Measurements from ENCODE around the gene UBE2Q1. TPM values are rescaled to one million over a fixed set of nuclear protein-coding genes. Genes with fewer than 3 reads are reported as not detected.

The UBE2Q1 gene
- total RNA-seq, 2 experiments from 2014 or later = 93.6 to 103 TPM

DNA sequence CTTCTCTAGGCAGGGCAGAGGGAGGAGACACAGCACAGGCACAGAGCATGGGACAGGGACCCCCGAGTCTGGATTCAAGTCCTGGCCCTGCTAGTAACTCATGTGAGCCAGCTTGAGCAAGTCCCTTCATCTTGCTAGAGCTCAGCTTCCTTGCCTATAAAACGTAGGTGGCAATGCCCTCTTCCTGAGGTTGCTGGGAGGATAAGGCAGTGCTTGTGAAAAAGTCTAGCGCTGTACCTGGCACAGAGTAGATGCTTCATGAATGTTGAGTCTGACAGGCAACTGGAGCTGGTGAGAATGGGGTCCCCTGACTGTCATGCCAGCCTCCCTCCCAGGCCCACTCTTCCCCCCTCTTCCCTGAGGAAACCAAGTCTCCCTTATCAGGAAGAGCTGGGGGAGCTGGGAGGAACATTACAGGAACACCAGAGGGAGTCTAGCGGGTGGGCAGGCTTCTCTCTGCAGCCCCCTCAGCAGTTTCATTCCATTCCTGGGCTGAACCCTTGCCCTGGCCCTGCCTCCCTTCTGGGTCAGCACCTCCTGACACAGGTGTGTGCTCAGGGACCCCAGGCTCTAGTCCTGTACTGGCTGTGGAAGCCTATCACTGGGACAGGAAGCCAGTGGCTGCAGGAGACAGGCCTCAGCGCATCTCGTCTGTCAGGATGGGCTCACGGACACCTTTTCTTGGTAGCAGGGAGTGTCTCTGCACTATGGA is 19.0 kb upstream of the UBE2Q1 start:
- DNase-seq = no peak
- H3K27me3 Mint-ChIP-seq (ENCODE audit: low read depth) = peaks cover 4% of the 10 kb centered on the region
- no peak overlapping the region for H3K27ac Mint-ChIP-seq
- no peak for ATAC-seq
- no peaks in the 10 kb centered on the region for H3K9me3 Mint-ChIP-seq (ENCODE audit: insufficient read depth)
- ChIA-PET CTCF (interaction anchor here (2.6 kb wide), 1 partner anchor 18 kb away, joined by 6 read pairs; no protein-coding TSS in a partner anchor), POLR2A (no interaction called here)
- H3K4me3 Mint-ChIP-seq = no peak overlapping the region
- H3K4me1 Mint-ChIP-seq (ENCODE audit: low read depth) = peaks cover 2% of the 10 kb centered on the region
- H3K36me3 Mint-ChIP-seq (ENCODE audit: low read depth) = peaks cover 33% of the 10 kb centered on the region

DNA sequence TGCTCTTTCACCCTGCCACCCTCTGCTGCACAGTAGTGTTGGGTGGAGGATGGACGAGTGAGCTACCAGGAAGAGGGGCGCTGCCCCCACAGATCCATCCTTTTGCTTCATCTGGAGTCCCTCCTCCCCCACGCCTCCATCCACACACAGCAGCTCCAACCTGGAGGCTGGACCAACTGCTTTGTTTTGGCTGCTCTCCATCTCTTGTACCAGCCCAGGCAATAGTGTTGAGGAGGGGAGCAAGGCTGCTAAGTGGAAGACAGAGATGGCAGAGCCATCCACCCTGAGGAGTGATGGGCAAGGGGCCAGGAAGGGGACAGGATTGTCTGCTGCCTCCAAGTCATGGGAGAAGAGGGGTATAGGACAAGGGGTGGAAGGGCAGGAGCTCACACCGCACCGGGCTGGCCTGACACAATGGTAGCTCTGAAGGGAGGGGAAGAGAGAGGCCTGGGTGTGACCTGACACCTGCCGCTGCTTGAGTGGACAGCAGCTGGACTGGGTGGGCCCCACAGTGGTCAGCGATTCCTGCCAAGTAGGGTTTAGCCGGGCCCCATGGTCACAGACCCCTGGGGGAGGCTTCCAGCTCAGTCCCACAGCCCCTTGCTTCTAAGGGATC is 17.6 kb upstream of the UBE2Q1 start:
- Mint-ChIP-seq H3K27me3 (ENCODE audit: low read depth) (peaks cover 4% of the 10 kb centered on the region), H3K9me3 (ENCODE audit: insufficient read depth) (no peaks in the 10 kb centered on the region), H3K4me3 (no peak overlapping the region), H3K4me1 (ENCODE audit: low read depth) (peaks cover 2% of the 10 kb centered on the region), H3K36me3 (ENCODE audit: low read depth) (peaks cover 25% of the 10 kb centered on the region), H3K27ac (peak overlapping the region; percentile 13)
- DNase-seq = no peak
- ATAC-seq = no peak
- POLR2A ChIA-PET = interaction anchor here (0.8 to 1.2 kb wide), 2 partner anchors 16 to 28 kb away, joined by 3 to 4 read pairs; no protein-coding TSS in a partner anchor
- CTCF ChIA-PET = interaction anchor here (0.8 to 1.8 kb wide), 3 partner anchors 14 to 97 kb away, joined by 3 to 8 read pairs (median 3); no protein-coding TSS in a partner anchor

DNA sequence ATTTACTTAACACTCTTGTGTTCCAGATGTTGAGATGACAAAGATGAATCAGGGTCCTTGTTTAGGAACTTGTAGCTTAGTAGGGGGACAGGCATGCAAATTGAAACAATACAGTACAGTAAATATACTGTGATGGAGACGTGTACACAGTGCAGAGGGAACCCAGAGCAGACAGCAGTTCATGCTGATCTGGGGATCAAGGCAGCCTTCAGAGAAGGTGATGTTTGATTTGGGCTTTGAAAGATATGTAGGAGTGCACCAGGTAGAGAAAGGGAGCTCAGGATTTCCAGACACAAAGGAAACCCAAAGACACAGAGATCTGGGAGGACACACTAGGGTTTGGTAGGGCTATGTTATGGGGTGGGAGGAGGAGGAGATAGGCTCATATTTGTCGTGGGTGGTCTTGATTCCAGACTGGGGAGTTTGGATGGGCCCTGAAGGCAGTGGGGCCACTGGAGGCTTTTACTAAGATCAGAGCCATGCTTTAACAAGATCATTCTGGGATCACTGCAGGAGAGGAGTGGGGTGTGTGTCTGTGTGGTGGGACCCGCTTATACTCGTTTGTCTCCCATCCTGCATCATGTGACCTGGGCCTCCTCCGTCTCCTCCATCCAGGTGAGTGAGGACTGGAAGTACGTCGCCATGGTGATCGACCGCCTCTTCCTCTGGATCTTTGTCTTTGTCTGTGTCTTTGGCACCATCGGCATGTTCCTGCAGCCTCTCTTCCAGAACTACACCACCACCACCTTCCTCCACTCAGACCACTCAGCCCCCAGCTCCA is 16.9 kb upstream of the UBE2Q1 start:
- Mint-ChIP-seq H3K4me1 (ENCODE audit: low read depth) (peaks cover 2% of the 10 kb centered on the region), H3K27ac (peak overlapping the region; percentile 13), H3K4me3 (no peak overlapping the region), H3K36me3 (ENCODE audit: low read depth) (peaks cover 19% of the 10 kb centered on the region), H3K9me3 (ENCODE audit: insufficient read depth) (no peaks in the 10 kb centered on the region), H3K27me3 (ENCODE audit: low read depth) (peaks cover 4% of the 10 kb centered on the region)
- ATAC-seq (no peak), DNase-seq (no peak)
- ChIA-PET CTCF (interaction anchor here (0.9 to 1.8 kb wide), 2 partner anchors 13 to 15 kb away, joined by 3 to 8 read pairs; no protein-coding TSS in a partner anchor), POLR2A (no interaction called here)

DNA sequence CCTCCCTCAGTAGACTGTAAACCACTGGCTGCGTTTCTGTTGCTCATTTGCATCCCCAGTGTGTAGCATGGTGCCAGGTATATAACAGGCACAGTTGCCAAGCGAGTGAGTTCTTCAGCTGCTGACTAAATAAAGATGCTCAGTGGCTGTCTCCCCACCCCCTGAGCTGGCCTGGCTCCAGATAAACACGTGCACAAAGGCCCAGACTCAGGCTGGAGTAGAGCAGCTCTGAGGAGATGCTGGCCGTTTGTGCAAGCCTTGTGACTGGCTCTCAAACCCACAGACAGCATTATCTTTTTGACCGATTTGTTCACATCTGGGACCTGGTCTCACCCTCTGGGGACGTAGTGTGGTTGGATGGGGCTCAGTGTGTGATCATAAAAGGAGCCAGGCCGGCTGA is 16.3 kb upstream of the UBE2Q1 start:
- no peak for ATAC-seq
- Mint-ChIP-seq H3K9me3 (ENCODE audit: insufficient read depth) (no peaks in the 10 kb centered on the region), H3K27me3 (ENCODE audit: low read depth) (peaks cover 4% of the 10 kb centered on the region), H3K4me1 (ENCODE audit: low read depth) (peaks cover 2% of the 10 kb centered on the region), H3K4me3 (no peak overlapping the region), H3K27ac (no peak overlapping the region), H3K36me3 (ENCODE audit: low read depth) (peaks cover 15% of the 10 kb centered on the region)
- ChIA-PET CTCF (interaction anchor here (1.8 kb wide), 1 partner anchor 15 kb away, joined by 8 read pairs; no protein-coding TSS in a partner anchor), POLR2A (interaction anchor here (1.7 kb wide), 1 partner anchor 10 kb away, joined by 5 read pairs; no protein-coding TSS in a partner anchor)
- no peak for DNase-seq

DNA sequence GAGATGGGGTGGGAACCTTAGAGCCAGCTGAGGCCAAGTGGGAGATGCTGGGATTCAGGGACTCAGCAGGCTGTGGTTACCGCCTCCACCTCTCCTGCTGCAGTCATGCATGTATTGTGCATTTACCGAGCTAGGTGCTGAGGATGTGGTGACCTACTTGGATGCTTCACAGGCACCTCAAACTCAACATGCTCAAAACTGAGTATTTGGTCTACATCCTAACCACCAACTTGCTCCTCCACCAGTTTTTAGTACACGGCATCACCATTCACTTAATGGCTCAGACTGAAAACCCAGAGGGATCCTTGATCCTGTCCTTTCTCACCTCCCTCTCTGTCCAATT is 14.7 kb upstream of the UBE2Q1 start:
- DNase-seq (no peak), ATAC-seq (peak; percentile 31)
- peaks cover 2% of the 10 kb centered on the region for H3K4me1 Mint-ChIP-seq (ENCODE audit: low read depth)
- H3K27me3 Mint-ChIP-seq (ENCODE audit: low read depth) = peaks cover 8% of the 10 kb centered on the region
- ChIA-PET CTCF (interaction anchor here (1.0 to 1.6 kb wide), 2 partner anchors 13 to 56 kb away, joined by 3 to 5 read pairs; no protein-coding TSS in a partner anchor), POLR2A (interaction anchor here (1.7 kb wide), 1 partner anchor 12 kb away, joined by 5 read pairs; no protein-coding TSS in a partner anchor)
- H3K27ac Mint-ChIP-seq = no peak overlapping the region
- H3K9me3 Mint-ChIP-seq (ENCODE audit: insufficient read depth) = no peaks in the 10 kb centered on the region
- peaks cover 2% of the 10 kb centered on the region for H3K36me3 Mint-ChIP-seq (ENCODE audit: low read depth)
- no peak overlapping the region for H3K4me3 Mint-ChIP-seq

DNA sequence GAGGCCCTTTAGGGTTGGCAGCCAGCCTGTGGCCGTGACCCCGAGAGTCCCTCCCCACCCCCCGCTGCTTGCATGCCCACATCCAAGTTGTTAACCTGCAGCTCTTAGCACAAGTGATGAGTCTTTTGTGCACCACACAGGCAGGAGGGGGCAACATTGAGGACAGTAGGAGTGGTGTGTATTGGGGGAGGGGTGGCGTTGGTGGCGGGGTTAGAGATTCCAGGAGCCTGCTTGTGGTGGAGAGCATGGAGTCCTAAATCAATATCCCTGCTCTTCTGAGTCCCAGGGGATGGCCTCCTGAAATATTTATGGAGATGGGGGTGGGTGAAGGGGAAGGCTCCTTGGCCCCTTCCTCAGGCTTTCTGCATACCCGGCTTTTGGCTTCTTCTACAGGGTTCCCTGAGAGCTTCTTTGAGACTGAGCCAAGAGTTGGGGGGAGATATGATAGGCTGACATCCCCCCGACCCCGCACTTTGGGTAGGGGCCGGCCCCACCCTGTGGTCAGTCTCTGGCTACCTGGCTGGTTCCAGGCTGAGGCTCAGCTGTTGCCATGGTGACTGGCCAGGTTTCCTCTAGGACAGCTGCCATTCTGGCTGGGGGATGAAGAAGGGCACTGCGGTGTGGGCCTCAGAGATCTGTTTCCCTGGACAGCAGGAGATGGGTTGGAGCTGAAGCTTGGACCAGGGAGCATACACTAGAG is 14.2 kb upstream of the UBE2Q1 start:
- Mint-ChIP-seq H3K9me3 (ENCODE audit: insufficient read depth) (no peaks in the 10 kb centered on the region), H3K4me3 (no peak overlapping the region), H3K4me1 (ENCODE audit: low read depth) (peaks cover 5% of the 10 kb centered on the region), H3K27me3 (ENCODE audit: low read depth) (peaks cover 9% of the 10 kb centered on the region), H3K27ac (no peak overlapping the region), H3K36me3 (ENCODE audit: low read depth) (no peaks in the 10 kb centered on the region)
- DNase-seq (no peak), ATAC-seq (no peak)
- ChIA-PET POLR2A (no interaction called here), CTCF (interaction anchor here (1.0 to 1.6 kb wide), 2 partner anchors 13 to 56 kb away, joined by 3 to 5 read pairs; no protein-coding TSS in a partner anchor)

DNA sequence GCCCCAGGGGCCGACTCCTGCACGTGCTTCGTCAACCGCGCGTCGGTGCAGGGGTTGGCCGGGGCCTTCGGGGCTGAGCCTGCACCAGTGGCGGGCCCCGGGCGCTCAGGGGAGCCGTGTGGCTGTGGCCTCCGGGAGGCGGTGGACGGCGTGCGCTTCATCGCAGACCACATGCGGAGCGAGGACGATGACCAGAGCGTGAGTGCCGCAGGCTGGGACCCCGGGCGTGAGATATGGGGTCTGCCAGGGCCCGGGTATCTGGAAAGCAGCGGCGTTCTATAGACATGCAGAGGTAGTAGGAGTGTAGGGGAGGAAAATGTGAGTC is 13.5 kb upstream of the UBE2Q1 start:
- POLR2A ChIA-PET = no interaction called here
- ATAC-seq (no peak), DNase-seq (no peak)
- H3K36me3 Mint-ChIP-seq (ENCODE audit: low read depth) = no peaks in the 10 kb centered on the region
- H3K4me1 Mint-ChIP-seq (ENCODE audit: low read depth) = peaks cover 9% of the 10 kb centered on the region
- CTCF ChIA-PET = interaction anchor here (1.0 kb wide), 1 partner anchor 57 kb away, joined by 3 read pairs; no protein-coding TSS in a partner anchor
- no peak overlapping the region for H3K27ac Mint-ChIP-seq
- H3K27me3 Mint-ChIP-seq (ENCODE audit: low read depth) = peaks cover 13% of the 10 kb centered on the region
- H3K9me3 Mint-ChIP-seq (ENCODE audit: insufficient read depth) = no peaks in the 10 kb centered on the region
- H3K4me3 Mint-ChIP-seq = no peak overlapping the region

DNA sequence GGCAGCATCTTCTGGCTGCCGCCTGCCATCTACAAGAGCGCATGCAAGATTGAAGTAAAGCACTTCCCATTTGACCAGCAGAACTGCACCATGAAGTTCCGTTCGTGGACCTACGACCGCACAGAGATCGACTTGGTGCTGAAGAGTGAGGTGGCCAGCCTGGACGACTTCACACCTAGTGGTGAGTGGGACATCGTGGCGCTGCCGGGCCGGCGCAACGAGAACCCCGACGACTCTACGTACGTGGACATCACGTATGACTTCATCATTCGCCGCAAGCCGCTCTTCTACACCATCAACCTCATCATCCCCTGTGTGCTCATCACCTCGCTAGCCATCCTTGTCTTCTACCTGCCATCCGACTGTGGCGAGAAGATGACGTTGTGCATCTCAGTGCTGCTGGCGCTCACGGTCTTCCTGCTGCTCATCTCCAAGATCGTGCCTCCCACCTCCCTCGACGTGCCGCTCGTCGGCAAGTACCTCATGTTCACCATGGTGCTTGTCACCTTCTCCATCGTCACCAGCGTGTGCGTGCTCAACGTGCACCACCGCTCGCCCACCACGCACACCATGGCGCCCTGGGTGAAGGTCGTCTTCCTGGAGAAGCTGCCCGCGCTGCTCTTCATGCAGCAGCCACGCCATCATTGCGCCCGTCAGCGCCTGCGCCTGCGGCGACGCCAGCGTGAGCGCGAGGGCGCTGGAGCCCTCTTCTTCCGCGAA is 12.9 kb upstream of the UBE2Q1 start:
- Mint-ChIP-seq H3K36me3 (ENCODE audit: low read depth) (no peaks in the 10 kb centered on the region), H3K9me3 (ENCODE audit: insufficient read depth) (no peaks in the 10 kb centered on the region), H3K4me1 (ENCODE audit: low read depth) (peaks cover 9% of the 10 kb centered on the region), H3K27me3 (ENCODE audit: low read depth) (peaks cover 17% of the 10 kb centered on the region), H3K27ac (no peak overlapping the region), H3K4me3 (no peak overlapping the region)
- POLR2A ChIA-PET = no interaction called here
- CTCF ChIA-PET = no interaction called here
- no peak for DNase-seq
- ATAC-seq = no peak

DNA sequence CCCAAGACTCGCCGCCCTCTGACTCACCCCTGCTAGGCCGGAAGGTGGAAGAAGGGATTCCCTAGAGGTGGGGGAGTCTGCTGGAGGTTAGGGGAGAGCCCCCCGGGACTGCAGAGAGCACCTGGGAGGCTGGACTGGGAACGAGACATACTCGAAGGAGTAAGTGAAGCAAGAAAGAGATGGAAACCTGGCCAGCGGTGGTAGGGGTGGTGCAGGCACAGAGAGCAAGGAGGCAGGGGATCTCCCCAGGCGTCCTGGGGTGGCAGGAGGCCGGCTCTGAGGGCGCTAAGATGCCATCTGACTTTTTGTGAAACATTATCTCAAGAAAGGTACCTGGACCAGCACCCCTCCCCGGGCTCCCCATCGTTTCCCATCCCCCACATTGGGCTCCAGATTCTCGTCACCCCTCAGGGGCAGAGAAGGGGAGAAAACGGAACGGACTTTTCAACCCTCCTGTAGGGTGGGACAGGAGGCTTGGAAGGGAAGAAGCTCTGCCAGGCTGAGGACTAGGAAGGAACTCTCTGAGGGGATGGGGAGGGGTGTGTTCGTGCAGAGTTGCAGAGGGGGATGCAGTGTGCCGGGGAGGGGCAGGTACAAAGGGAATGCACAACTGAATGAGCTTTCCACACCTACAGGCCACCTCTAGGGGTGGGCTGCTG is 9.8 kb upstream of the UBE2Q1 start:
- Mint-ChIP-seq H3K4me3 (no peak overlapping the region), H3K36me3 (ENCODE audit: low read depth) (no peaks in the 10 kb centered on the region), H3K9me3 (ENCODE audit: insufficient read depth) (no peaks in the 10 kb centered on the region), H3K27ac (no peak overlapping the region), H3K4me1 (ENCODE audit: low read depth) (peaks cover 8% of the 10 kb centered on the region), H3K27me3 (ENCODE audit: low read depth) (peaks cover 17% of the 10 kb centered on the region)
- ChIA-PET POLR2A (no interaction called here), CTCF (interaction anchor here (1.0 to 1.4 kb wide), 3 partner anchors 9 to 369 kb away, joined by 3 to 10 read pairs (median 3); partner anchors contain the start of gene PMVK)
- ATAC-seq (no peak), DNase-seq (no peak)

DNA sequence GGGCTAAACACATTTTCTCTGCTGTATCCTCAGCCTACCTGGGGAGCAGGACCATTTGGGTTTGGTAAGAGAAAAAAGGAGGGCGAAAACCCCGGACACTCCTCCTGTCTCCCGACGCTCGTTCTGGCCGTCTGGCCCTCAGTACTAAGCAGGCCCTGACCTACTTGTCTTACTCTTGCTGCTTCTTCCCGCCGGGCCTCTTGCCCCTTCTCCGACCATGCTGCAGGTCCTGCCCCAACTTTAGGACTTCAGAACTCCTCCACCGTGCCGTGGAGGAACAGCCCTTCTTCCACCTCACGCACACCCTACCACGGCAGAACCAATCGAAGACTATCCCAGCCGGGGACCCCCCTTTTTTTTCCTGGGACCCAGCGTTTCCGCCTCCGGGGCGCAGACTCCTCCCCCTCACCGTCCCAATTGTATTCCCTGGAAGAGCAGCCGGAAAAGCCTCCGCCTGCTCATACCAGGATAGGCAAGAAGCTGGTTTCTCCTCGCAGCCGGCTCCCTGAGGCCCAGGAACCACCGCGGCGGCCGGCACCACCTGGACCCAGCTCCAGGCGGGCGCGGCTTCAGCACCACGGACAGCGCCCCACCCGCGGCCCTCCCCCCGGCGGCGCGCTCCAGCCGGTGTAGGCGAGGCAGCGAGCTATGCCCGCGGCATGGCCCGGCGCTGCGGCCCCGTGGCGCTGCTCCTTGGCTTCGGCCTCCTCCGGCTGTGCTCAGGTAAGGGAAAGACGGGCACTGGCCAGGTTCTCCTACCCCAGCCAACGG is 9.1 kb upstream of the UBE2Q1 start, which contains the start of gene CHRNB2:
TSS of gene CHRNB2 (plus strand) at position 393 of the 771 bp plus-strand sequence. CDS start at position 660, 267 bp downstream.
- CTCF ChIA-PET = interaction anchor here (1.0 to 1.4 kb wide), 3 partner anchors 8 to 369 kb away, joined by 3 to 10 read pairs (median 3); partner anchors contain the start of gene PMVK
- peak within 1 kb of the TSS; percentile 37 for H3K4me3 Mint-ChIP-seq
- POLR2A ChIA-PET = no interaction called here

More for the DNA sequence above, 9.1 kb upstream of the UBE2Q1 start, which contains the start of gene CHRNB2:
- Mint-ChIP-seq H3K4me1 (ENCODE audit: low read depth) (peaks cover 7% of the 10 kb centered on the region), H3K27ac (no peak within 1 kb of the TSS), H3K27me3 (ENCODE audit: low read depth) (peaks cover 17% of the 10 kb centered on the region), H3K36me3 (ENCODE audit: low read depth) (no peaks in the 10 kb centered on the region), H3K9me3 (ENCODE audit: insufficient read depth) (no peaks in the 10 kb centered on the region)
- ATAC-seq = peak; percentile 98
- peak; percentile 80 for DNase-seq
